Measurements from ENCODE around the gene TRAPPC12.

TRAPPC12 gene

GRCh38 chr2:3476985-3477327, 97.5 kb downstream of the TRAPPC12 start:
- H3K9me3 ChIP-seq (ENCODE audit: severe bottlenecking), result no peaks in the 10 kb centered on the region
- DNase-seq, result no peak
- peaks cover 26% of the 10 kb centered on the region for H3K36me3 ChIP-seq
- no peak overlapping the region for H3K4me3 ChIP-seq (ENCODE audit: low read depth, low read length)
- H3K27ac ChIP-seq, result no peak overlapping the region
- no peaks in the 10 kb centered on the region for H3K27me3 ChIP-seq (ENCODE audit: insufficient read depth, low read depth, severe bottlenecking)
- no peak for TF ChIP-seq CTCF (IDR thresholded peaks at IDR 0.05; ENCODE audit: low read depth, low read length)

- TF ChIP-seq CTCF (IDR thresholded peaks at IDR 0.05; ENCODE audit: low read depth, low read length), result no peak
- no peaks in the 10 kb centered on the region for H3K9me3 ChIP-seq (ENCODE audit: severe bottlenecking)
- H3K27ac ChIP-seq, result no peak overlapping the region
Observed at GRCh38 chr2:3478846-3479385, 99.4 kb downstream of the TRAPPC12 start.

GRCh38 chr2:3479430-3480320, 100.2 kb downstream of the TRAPPC12 start:
- peaks cover 2% of the 10 kb centered on the region for H3K9me3 ChIP-seq (ENCODE audit: severe bottlenecking)
- no peak for TF ChIP-seq CTCF (IDR thresholded peaks at IDR 0.05; ENCODE audit: low read depth, low read length)
- no peak for DNase-seq
- peaks cover 26% of the 10 kb centered on the region for H3K36me3 ChIP-seq
- H3K27ac ChIP-seq, result 0 out of 2 replicates have a peak overlapping the region, but pooled peaks have one; percentile 0
- no peak overlapping the region for H3K4me3 ChIP-seq (ENCODE audit: low read depth, low read length)
- H3K27me3 ChIP-seq (ENCODE audit: insufficient read depth, low read depth, severe bottlenecking), result no peaks in the 10 kb centered on the region

More at GRCh38 chr2:3478846-3479385, 99.4 kb downstream of the TRAPPC12 start:
- DNase-seq, result peak; percentile 7
- Histone ChIP-seq H3K36me3 (peaks cover 26% of the 10 kb centered on the region), H3K27me3 (ENCODE audit: insufficient read depth, low read depth, severe bottlenecking) (no peaks in the 10 kb centered on the region), H3K4me3 (ENCODE audit: low read depth, low read length) (no peak overlapping the region)

- Histone ChIP-seq H3K36me3 (peaks cover 21% of the 10 kb centered on the region), H3K27me3 (ENCODE audit: insufficient read depth, low read depth, severe bottlenecking) (no peaks in the 10 kb centered on the region), H3K9me3 (ENCODE audit: severe bottlenecking) (peaks cover 9% of the 10 kb centered on the region), H3K4me3 (ENCODE audit: low read depth, low read length) (no peak overlapping the region), H3K27ac (0 out of 2 replicates have a peak overlapping the region, but pooled peaks have one; percentile 0)
- no peak for TF ChIP-seq CTCF (IDR thresholded peaks at IDR 0.05; ENCODE audit: low read depth, low read length)
- DNase-seq, result peak; percentile 86
Observed at GRCh38 chr2:3480352-3481010, 101.0 kb downstream of the TRAPPC12 start.

GRCh38 chr2:3481011-3481400, 101.5 kb downstream of the TRAPPC12 start:
- H3K9me3 ChIP-seq (ENCODE audit: severe bottlenecking), result peaks cover 14% of the 10 kb centered on the region
- H3K4me3 ChIP-seq (ENCODE audit: low read depth, low read length), result no peak overlapping the region
- no peak for TF ChIP-seq CTCF (IDR thresholded peaks at IDR 0.05; ENCODE audit: low read depth, low read length)
- H3K27ac ChIP-seq, result no peak overlapping the region
- no peaks in the 10 kb centered on the region for H3K27me3 ChIP-seq (ENCODE audit: insufficient read depth, low read depth, severe bottlenecking)
- peaks cover 22% of the 10 kb centered on the region for H3K36me3 ChIP-seq
- DNase-seq, result no peak

Measured in WERI-Rb-1 (cell line).